Esophagus squamous epithelium (tissue), 5 donors: ENCODE measurements around the gene CHST11. TPM values are rescaled to one million over a fixed set of nuclear protein-coding genes. Genes with fewer than 3 reads are reported as not detected.

Experiments used
- DNase-seq: peaks from one replicate; lab custom pipeline; 2025; lab: John Stamatoyannopoulos, UW
- H3K27ac ChIP-seq, 4 donors: fragments of 200-600 bp; sonication (generic); one replicate each; pipeline ENCODE4 v1.5.1; 2016 to 2019; ENCODE audit warnings: mild to moderate bottlenecking in 1 of 4
- H3K27me3 ChIP-seq, 4 donors: fragments of 200-600 bp; sonication (generic); 1 replicate in 3 of 4; 2 replicates in 1 of 4; pipeline versions ENCODE4 v1.5.1 to v1.6.0; 2017 to 2021; ENCODE audit warnings: antibody characterized with exemption in 1 of 4
- H3K36me3 ChIP-seq, 3 donors: fragments of 200-600 bp; sonication (generic); one replicate each; pipeline ENCODE4 v1.5.1; 2016 to 2019
- H3K4me1 ChIP-seq, 3 donors: fragments of 200-600 bp; sonication (generic); one replicate each; pipeline ENCODE4 v1.5.1; 2017 to 2019
- H3K4me3 ChIP-seq, 4 donors: fragments of 200-600 bp; sonication (generic); 1 replicate in 3 of 4; 2 replicates in 1 of 4; pipeline ENCODE4 v1.5.1; 2016 to 2019; ENCODE audit warnings: mild to moderate bottlenecking in 2 of 4, moderate library complexity in 1 of 4
- H3K9me3 ChIP-seq, 3 donors: fragments of 200-600 bp; sonication (generic); one replicate each; pipeline ENCODE4 v1.5.1; 2016 to 2019
- POLR2A ChIP-seq, 4 donors: fragments of 450-650 bp; IDR thresholded peaks; one replicate each; pipeline ENCODE4 v1.6.1; 2017; ENCODE audit warnings: antibody characterized with exemption in 4 of 4, mild to moderate bottlenecking in 4 of 4, moderate library complexity in 3 of 4
- WGBS, 2 donors: methylation state at CpG; one replicate each; pipeline ENCODE4 v1.1.5; 2018; 5-methylcytosine and 5-hydroxymethylcytosine counted together
- intact Hi-C: fragments of 100-400 bp; cut with DNase I; formaldehyde crosslinking; loops from one replicate; pipeline ENCODE4 v1.15.0; 2022
- total RNA-seq, 4 donors: library from RNA; depleted of rRNA; stranded (reverse); fragments of >200 nt; gene quantifications; one replicate each; pipeline ENCODE4 v1.1.0, GENCODE V29; 2016
- TF ChIP-seq, protein P1 (sequence below), 6 experiments: fragments of 450-650 bp in 4 of 6; fragments of 200-600 bp in 2 of 6; sonication (generic) in 2 of 6; IDR thresholded peaks; one replicate each; pipeline ENCODE4 v1.5.1; 2016 to 2019; ENCODE audit warnings: antibody characterized with exemption in 6 of 6, mild to moderate bottlenecking in 4 of 6, moderate library complexity in 4 of 6
- donor health status: DM: yes; HTN: yes; CAD: no.

Gene CHST11
- total RNA-seq, 4 donors from 2014 or later, result 6.3 to 12.6 (median 10.3) TPM

DNA sequence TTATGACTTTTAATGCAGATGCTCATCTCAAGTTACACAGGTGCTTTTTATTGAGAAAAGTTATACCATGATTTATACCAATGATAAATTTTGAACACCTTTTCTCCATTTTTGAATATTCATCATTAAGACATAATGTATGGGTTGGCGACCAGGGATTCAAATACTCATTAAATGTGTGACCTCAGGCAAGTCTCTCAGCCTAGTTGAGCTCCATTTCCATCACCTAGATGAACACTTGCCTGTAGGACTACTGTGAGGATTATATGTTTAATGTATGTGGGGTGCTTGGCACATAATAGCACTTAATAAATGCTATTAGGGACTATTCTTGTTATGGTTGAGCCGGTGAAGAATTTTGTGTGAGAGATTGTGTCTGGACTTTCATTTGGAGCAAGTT lies 228.6 kb downstream of the CHST11 start:
- TF ChIP-seq, protein P1, sequence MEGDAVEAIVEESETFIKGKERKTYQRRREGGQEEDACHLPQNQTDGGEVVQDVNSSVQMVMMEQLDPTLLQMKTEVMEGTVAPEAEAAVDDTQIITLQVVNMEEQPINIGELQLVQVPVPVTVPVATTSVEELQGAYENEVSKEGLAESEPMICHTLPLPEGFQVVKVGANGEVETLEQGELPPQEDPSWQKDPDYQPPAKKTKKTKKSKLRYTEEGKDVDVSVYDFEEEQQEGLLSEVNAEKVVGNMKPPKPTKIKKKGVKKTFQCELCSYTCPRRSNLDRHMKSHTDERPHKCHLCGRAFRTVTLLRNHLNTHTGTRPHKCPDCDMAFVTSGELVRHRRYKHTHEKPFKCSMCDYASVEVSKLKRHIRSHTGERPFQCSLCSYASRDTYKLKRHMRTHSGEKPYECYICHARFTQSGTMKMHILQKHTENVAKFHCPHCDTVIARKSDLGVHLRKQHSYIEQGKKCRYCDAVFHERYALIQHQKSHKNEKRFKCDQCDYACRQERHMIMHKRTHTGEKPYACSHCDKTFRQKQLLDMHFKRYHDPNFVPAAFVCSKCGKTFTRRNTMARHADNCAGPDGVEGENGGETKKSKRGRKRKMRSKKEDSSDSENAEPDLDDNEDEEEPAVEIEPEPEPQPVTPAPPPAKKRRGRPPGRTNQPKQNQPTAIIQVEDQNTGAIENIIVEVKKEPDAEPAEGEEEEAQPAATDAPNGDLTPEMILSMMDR (IDR thresholded peaks at IDR 0.05), result no peak
- no peak for TF ChIP-seq POLR2A (IDR thresholded peaks at IDR 0.05)
- intact Hi-C loops, result no loop called here
- H3K27me3 ChIP-seq, result no peaks in the 10 kb centered on the region
- H3K36me3 ChIP-seq, result no peaks in the 10 kb centered on the region
- no peak overlapping the region for H3K4me3 ChIP-seq
- no peak for DNase-seq
- H3K9me3 ChIP-seq, result no peaks in the 10 kb centered on the region
- no peak overlapping the region for H3K27ac ChIP-seq
- 63 to 87% methylated on average over 2 of the region's 2 CpGs for WGBS, 2 donors
- peaks cover 0 to 22% (median 4%) of the 10 kb centered on the region in 3 donors for H3K4me1 ChIP-seq

DNA sequence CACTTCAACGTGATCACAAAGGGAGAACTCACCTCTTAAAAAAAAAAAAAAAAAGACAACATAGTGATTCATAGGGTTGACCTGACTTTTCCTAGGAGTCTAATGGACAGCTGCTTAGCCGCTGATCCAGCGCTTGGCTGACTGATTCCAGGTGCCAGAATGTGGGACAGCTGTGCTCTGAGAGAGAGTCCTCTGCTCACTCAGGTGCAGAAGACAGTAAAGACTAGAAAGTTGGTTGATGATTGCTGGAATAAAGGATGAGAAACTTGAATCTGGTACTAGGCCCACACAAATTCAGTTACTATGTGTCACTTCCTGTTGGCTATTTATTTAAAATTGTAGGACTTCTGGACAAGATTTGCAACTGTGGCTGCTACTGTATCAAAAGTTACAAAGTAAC lies 229.4 kb downstream of the CHST11 start:
- intact Hi-C loops, result no loop called here
- H3K9me3 ChIP-seq, result no peaks in the 10 kb centered on the region
- H3K27me3 ChIP-seq, result no peaks in the 10 kb centered on the region
- no peak for DNase-seq
- TF ChIP-seq, protein P1 (IDR thresholded peaks at IDR 0.05), result no peak
- no peak for TF ChIP-seq POLR2A (IDR thresholded peaks at IDR 0.05)
- H3K4me1 ChIP-seq, result peaks cover 0 to 22% (median 4%) of the 10 kb centered on the region in 3 donors
- H3K27ac ChIP-seq, result no peak overlapping the region
- no peak overlapping the region for H3K4me3 ChIP-seq
- H3K36me3 ChIP-seq, result no peaks in the 10 kb centered on the region
- WGBS, 2 donors, result 53 to 83% methylated on average over 3 of the region's 3 CpGs

DNA sequence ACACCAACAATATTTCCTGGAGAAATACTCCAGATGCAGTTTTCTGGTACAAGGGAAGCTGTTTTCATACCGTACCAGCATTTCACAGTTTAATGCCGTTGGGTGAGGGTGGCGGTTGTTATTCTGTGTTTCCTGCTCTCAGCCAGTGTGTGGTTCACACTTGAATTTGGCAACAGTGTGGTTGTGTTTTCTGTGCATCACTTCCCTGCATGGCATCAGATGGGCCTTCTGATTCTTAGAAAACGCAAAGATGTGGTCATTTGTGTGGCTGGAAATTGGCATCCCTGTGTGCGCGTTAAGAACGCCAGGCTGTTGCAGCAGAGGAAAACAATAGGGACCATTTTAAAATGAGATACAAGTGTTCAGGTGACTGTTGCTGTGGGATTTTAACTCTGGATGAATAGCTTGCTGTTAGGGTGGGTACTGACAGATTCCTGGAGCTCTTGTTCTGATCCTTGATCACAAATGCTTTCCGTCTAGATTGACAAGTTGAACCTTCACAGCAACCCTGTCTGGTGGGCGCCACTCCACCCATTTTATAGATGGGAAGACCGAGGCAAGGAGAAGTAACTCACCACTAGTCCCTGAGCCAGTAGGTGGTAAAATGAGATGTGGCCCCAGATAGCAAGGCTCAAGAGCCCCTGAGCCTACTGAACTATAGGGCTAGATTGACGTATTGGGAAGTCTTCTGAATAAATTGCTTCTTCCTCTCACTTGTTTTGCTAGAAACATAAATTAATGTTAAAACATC lies 231.2 kb downstream of the CHST11 start:
- peaks cover 0 to 21% (median 4%) of the 10 kb centered on the region in 3 donors for H3K4me1 ChIP-seq

DNA sequence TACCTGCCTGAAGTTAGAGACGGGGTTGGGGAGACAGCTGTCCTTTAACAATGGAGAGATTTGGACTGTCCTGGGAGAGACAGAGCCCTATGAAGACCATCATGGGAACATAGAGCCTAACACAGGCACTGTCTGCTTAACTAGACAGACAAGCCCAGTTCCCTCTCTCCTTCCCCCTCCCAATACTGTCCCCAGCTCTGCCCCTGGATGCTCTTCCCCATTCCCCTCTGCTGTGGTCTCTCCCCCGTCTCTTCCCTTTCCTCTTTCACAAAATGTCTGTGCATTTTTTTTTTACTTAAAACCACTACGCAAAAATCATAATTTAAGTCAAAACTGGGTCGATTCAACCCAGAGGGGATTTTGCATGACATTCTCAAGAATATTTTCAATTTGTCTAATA lies 232.9 kb downstream of the CHST11 start:
- no peak overlapping the region for H3K4me3 ChIP-seq
- H3K27ac ChIP-seq, result no peak overlapping the region
- intact Hi-C loops, result no loop called here
- no peaks in the 10 kb centered on the region for H3K27me3 ChIP-seq
- H3K36me3 ChIP-seq, result no peaks in the 10 kb centered on the region
- H3K9me3 ChIP-seq, result no peaks in the 10 kb centered on the region
- TF ChIP-seq, protein P1 (IDR thresholded peaks at IDR 0.05), result no peak
- TF ChIP-seq POLR2A (IDR thresholded peaks at IDR 0.05), result no peak
- 70 to 79% methylated on average over 4 of the region's 4 CpGs for WGBS, 2 donors
- no peak for DNase-seq
- H3K4me1 ChIP-seq, result peaks cover 0 to 19% (median 4%) of the 10 kb centered on the region in 3 donors

More for the DNA sequence above, 231.2 kb downstream of the CHST11 start:
- H3K4me3 ChIP-seq, result no peak overlapping the region
- TF ChIP-seq POLR2A (IDR thresholded peaks at IDR 0.05), result no peak
- TF ChIP-seq, protein P1 (IDR thresholded peaks at IDR 0.05), result no peak
- no peaks in the 10 kb centered on the region for H3K9me3 ChIP-seq
- intact Hi-C loops, result no loop called here
- WGBS, 2 donors, result 70 to 79% methylated on average over 9 to 10 of the region's 11 CpGs
- DNase-seq, result no peak
- no peak overlapping the region for H3K27ac ChIP-seq
- H3K27me3 ChIP-seq, result no peaks in the 10 kb centered on the region
- no peaks in the 10 kb centered on the region for H3K36me3 ChIP-seq

DNA sequence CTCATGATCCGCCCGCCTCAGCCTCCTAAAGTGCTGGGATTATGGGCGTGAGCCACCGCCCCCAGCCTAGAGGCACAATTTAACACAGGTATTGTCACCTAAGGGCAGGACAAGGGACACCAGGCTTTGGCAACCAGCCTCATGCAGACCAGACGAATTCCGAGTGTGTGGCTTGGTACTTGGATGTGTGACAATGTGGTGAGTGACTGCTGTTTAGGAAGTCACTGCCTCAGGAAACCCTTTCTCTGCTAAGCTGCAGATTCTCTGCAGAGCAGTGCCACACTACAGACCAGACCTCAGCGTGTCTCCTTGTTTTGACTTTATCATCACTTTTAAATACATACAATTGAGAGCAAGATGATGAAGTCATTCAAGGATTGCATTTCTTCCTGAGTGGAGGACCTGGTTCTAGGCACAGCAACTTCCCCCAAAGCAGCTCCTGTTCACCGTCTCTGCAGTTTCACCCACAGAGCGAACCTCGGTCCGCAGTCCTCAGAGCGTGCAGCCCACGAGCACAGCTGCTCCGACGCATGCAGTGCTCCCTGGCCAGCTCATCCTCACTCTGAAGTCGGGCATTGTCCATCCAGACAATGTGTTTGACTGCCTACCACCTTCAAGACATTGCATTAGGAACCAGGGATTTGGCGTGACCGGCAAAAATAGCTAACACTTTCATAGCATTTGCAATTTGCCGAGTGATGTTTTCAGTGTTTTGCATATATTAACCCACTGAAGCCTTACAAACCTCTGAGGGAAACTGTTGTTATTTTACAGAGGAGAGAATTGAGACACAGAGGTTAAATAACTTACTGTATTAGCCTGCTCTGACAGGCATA lies 235.2 kb downstream of the CHST11 start:
- no peaks in the 10 kb centered on the region for H3K9me3 ChIP-seq
- no peak for TF ChIP-seq POLR2A (IDR thresholded peaks at IDR 0.05)
- TF ChIP-seq, protein P1 (IDR thresholded peaks at IDR 0.05), result no peak
- WGBS, 2 donors, result 51 to 93% methylated on average over 14 to 18 of the region's 19 CpGs
- no peak overlapping the region for H3K27ac ChIP-seq
- H3K4me1 ChIP-seq, result peaks cover 0 to 20% (median 9%) of the 10 kb centered on the region in 3 donors
- intact Hi-C loops, result no loop called here
- H3K4me3 ChIP-seq, result no peak overlapping the region
- H3K27me3 ChIP-seq, result no peaks in the 10 kb centered on the region
- H3K36me3 ChIP-seq, result no peaks in the 10 kb centered on the region
- DNase-seq, result no peak
